ENCODE results near the gene MSX1.

The MSX1 gene

GRCh38 chr4:4868758-4869723 lies 9.6 kb downstream of the MSX1 start:
- Histone ChIP-seq H3F3A (ENCODE audit: insufficient read depth, low read length) (no peaks in the 10 kb centered on the region), H3K4me1 (ENCODE audit: low read length) (no peaks in the 10 kb centered on the region), H3K79me2 (ENCODE audit: low read length) (no peaks in the 10 kb centered on the region), H3K27ac (ENCODE audit: low read length) (no peak overlapping the region), H3K4me3 (ENCODE audit: low read length) (no peak overlapping the region), H3K9ac (ENCODE audit: low read length) (no peak overlapping the region), H4K20me1 (ENCODE audit: insufficient read depth, low read length) (no peaks in the 10 kb centered on the region), H3K9me2 (replicated peaks; ENCODE audit: insufficient read depth, low read length) (no peaks in the 10 kb centered on the region), H3K27me3 (replicated peaks; ENCODE audit: insufficient read depth, low read length) (peaks cover 75% of the 10 kb centered on the region), H3K36me3 (replicated peaks; ENCODE audit: insufficient read depth, low read length) (no peaks in the 10 kb centered on the region), H2AFZ (ENCODE audit: low read length) (no peak overlapping the region), H3K4me2 (ENCODE audit: low read depth, low read length) (peak overlapping the region; percentile 95; the same call in 1 of the 2 replicates), H3K9me3 (replicated peaks; ENCODE audit: insufficient read depth, low read length) (no peaks in the 10 kb centered on the region)
- no peak for DNase-seq
- TF ChIP-seq CTCF (IDR thresholded peaks at IDR 0.05; ENCODE audit: low read length) (no peak), EZH2 (optimal IDR thresholded peaks at IDR 0.05; ENCODE audit: low read depth, low read length) (no peak), EZH2phosphoT487 (IDR thresholded peaks at IDR 0.05; ENCODE audit: low read length) (no peak)

GRCh38 chr4:4869731-4870571 lies 10.5 kb downstream of the MSX1 start:
- H3K4me3 ChIP-seq (ENCODE audit: low read length) = 0 out of 2 replicates have a peak overlapping the region, but pooled peaks have one; percentile 19
- H2AFZ ChIP-seq (ENCODE audit: low read length) = no peak overlapping the region
- H3K27me3 ChIP-seq (replicated peaks; ENCODE audit: insufficient read depth, low read length) = peaks cover 75% of the 10 kb centered on the region
- no peaks in the 10 kb centered on the region for H4K20me1 ChIP-seq (ENCODE audit: insufficient read depth, low read length)
- no peaks in the 10 kb centered on the region for H3K9me3 ChIP-seq (replicated peaks; ENCODE audit: insufficient read depth, low read length)
- no peak for DNase-seq
- H3K9me2 ChIP-seq (replicated peaks; ENCODE audit: insufficient read depth, low read length) = no peaks in the 10 kb centered on the region
- H3K4me2 ChIP-seq (ENCODE audit: low read depth, low read length) = peak overlapping the region; percentile 95; the same call in 1 of the 2 replicates
- no peaks in the 10 kb centered on the region for H3K79me2 ChIP-seq (ENCODE audit: low read length)
- H3F3A ChIP-seq (ENCODE audit: insufficient read depth, low read length) = no peaks in the 10 kb centered on the region
- H3K9ac ChIP-seq (ENCODE audit: low read length) = no peak overlapping the region
- H3K27ac ChIP-seq (ENCODE audit: low read length) = no peak overlapping the region
- TF ChIP-seq CTCF (IDR thresholded peaks at IDR 0.05; ENCODE audit: low read length) (no peak), EZH2 (optimal IDR thresholded peaks at IDR 0.05; ENCODE audit: low read depth, low read length) (no peak), EZH2phosphoT487 (IDR thresholded peaks at IDR 0.05; ENCODE audit: low read length) (no peak)
- H3K4me1 ChIP-seq (ENCODE audit: low read length) = no peaks in the 10 kb centered on the region
- no peaks in the 10 kb centered on the region for H3K36me3 ChIP-seq (replicated peaks; ENCODE audit: insufficient read depth, low read length)

GRCh38 chr4:4870576-4871241 lies 11.2 kb downstream of the MSX1 start:
- Histone ChIP-seq H3K27ac (ENCODE audit: low read length) (no peak overlapping the region), H3K27me3 (replicated peaks; ENCODE audit: insufficient read depth, low read length) (peaks cover 68% of the 10 kb centered on the region), H3K4me3 (ENCODE audit: low read length) (peak overlapping the region; percentile 55), H3K9ac (ENCODE audit: low read length) (no peak overlapping the region), H3F3A (ENCODE audit: insufficient read depth, low read length) (no peaks in the 10 kb centered on the region), H3K9me2 (replicated peaks; ENCODE audit: insufficient read depth, low read length) (no peaks in the 10 kb centered on the region), H3K36me3 (replicated peaks; ENCODE audit: insufficient read depth, low read length) (no peaks in the 10 kb centered on the region), H3K4me1 (ENCODE audit: low read length) (no peaks in the 10 kb centered on the region), H3K79me2 (ENCODE audit: low read length) (no peaks in the 10 kb centered on the region), H2AFZ (ENCODE audit: low read length) (peak overlapping the region; percentile 52), H4K20me1 (ENCODE audit: insufficient read depth, low read length) (no peaks in the 10 kb centered on the region), H3K9me3 (replicated peaks; ENCODE audit: insufficient read depth, low read length) (no peaks in the 10 kb centered on the region), H3K4me2 (ENCODE audit: low read depth, low read length) (peak overlapping the region; percentile 95)
- TF ChIP-seq EZH2 (optimal IDR thresholded peaks at IDR 0.05; ENCODE audit: low read depth, low read length) (peak; percentile 58), CTCF (IDR thresholded peaks at IDR 0.05; ENCODE audit: low read length) (no peak)
- no peak for DNase-seq
